ENCODE measurements around the gene MPZL1.

- no peak for TF ChIP-seq POLR2AphosphoS5 (IDR thresholded peaks at IDR 0.05)
- no peak for TF ChIP-seq CTCF (IDR thresholded peaks at IDR 0.05)
- TF ChIP-seq POLR2A (IDR thresholded peaks at IDR 0.05), result no peak
Observed at GRCh38 chr1:167821969-167822685, 100.3 kb downstream of the MPZL1 start.
